GM21423 (cell line): Measurements from ENCODE around the gene STEAP3.

ENCODE experiments used
- ATAC-seq: cut with Tn5 transposase; IDR thresholded peaks from one replicate; pipeline ENCODE4 v1.9.1; 2021; ENCODE audit warnings: mild to moderate bottlenecking, moderate library complexity; ENCODE audit not compliant: unreplicated experiment

Gene STEAP3

GRCh38 chr2:119290859-119291587 lies 67.4 kb downstream of the STEAP3 start:
- no peak for ATAC-seq

GRCh38 chr2:119291588-119292167 lies 68.0 kb downstream of the STEAP3 start:
- ATAC-seq, result no peak

DNA sequence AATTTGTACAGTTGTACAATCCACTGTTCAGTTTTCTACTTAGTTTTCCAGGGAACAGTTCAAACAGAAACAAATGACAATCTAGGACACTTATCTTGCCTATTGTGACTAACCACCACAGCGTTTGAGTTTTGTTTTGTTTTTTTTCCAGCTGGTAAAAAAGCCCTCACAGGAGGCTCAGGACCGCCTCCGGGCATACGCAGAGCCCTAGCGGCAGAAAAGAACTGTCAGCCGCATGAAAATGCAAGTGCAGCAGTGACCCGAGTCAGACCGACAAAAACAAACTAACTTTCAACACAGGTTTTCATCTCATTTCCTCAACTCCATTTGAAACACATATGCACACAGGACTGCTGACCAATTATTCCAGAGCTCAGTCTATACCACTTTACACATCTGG lies 68.6 kb downstream of the STEAP3 start:
- ATAC-seq, result peak; percentile 62

- no peak for ATAC-seq
These were observed 69.6 kb downstream of the STEAP3 start for GRCh38 chr2:119293254-119293653.

- no peak for ATAC-seq
These were observed 70.3 kb downstream of the STEAP3 start for GRCh38 chr2:119293900-119294299.

GRCh38 chr2:119294671-119295070 lies 71.0 kb downstream of the STEAP3 start:
- ATAC-seq, result no peak

DNA sequence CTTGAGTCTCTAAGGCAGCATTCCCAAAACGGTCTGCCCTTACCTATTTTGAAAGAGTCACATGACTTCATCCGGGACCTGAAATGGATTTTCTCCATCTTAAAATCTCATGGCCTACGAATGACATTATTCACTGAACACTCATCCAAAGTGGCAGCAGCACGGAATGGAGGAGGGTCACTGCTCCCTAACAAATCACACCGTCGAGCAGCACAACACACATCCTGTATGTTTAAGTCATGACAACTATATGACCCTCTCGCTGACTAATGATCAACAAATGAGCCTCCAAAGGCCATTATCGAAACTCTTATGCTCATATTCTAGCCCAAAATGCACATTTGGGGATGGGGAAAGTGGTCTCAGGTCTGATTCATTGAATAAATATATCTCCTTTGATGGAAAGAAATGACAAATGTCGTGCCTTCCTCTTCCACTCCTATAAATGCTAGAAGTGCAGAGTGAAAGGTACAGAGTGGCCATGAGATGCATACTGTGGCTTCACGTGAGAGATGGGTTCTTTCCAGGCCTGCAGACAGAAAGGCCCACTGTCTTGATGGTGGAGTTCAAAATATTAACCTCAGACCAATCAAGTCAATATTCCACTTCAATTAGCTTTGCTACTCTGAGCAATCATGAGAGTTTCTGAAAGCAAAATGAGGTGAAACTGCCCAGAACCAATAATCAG lies 72.2 kb downstream of the STEAP3 start:
- no peak for ATAC-seq

DNA sequence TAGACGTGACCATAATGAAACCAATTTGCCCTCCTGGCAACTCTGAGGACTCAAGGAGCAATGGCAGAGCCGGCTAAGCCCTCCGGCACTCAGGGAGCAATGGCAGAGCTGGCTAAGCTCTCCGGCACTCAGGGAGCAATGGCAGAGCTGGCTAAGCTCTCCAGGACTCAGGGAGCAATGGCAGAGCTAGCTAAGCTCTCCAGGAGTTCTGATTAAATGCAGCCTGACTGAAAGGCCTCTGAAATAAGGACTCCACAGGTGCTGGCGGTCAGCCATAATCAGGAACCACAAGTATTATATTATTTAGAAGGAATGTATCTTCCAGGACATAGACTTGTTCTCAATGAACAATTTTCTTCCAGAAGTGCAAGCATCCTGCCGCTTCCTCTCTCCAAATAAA lies 77.8 kb downstream of the STEAP3 start:
- ATAC-seq, result no peak

GRCh38 chr2:119304847-119305246 lies 81.2 kb downstream of the STEAP3 start:
- ATAC-seq, result no peak

DNA sequence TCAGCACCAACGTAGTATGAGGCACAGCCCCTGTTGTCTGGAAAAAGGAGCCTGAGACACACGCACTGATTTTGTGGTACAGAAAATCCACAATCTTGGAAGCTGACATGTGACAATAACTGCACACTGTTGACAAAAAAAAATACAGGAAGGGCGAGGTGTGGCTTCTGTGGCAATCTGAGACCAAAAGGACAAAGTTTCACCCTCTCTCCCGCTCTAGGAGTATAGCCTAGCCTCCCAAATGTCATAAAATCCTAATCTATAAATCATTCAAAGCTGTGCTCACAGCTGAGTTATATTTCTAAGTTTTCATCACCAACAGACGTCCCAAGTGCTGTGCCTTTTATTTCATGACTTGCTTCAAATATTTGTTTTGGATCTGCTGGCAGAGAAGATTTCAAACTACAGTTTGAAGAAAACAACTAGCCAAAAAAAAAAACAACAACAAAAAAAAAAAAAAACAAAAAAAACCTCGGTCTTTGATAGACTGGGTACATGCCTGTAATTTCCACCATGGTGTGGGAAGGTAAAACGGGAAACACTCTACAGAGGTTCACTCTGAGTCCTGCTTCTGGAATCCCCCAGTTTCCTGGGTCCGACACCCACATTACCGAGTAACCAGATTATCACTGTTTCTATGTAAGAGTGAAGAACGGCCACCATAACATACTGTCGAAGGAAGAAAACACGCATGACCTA lies 82.0 kb downstream of the STEAP3 start:
- ATAC-seq, result no peak

DNA sequence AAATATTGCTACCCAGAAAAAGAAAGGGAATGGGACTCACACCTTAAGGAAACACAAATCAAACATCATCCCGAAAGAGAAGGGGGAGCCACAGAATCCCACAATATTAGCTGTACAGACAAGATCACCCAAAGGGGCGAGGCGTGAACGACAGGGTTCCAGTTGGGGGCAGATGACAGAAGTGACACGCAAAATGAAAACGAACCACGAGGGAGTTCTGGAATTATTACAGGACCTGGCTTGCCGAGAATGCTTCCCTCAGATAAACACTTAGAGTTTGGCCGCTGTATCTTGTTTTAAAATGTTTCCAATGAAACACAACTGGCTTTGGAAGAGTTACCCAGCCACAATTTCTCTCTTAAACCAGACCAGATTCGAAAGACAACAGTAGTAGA lies 82.6 kb downstream of the STEAP3 start:
- no peak for ATAC-seq

GRCh38 chr2:119307419-119308140 lies 83.9 kb downstream of the STEAP3 start:
- no peak for ATAC-seq

- ATAC-seq, result no peak
These were observed 85.2 kb downstream of the STEAP3 start for GRCh38 chr2:119308793-119309330.

DNA sequence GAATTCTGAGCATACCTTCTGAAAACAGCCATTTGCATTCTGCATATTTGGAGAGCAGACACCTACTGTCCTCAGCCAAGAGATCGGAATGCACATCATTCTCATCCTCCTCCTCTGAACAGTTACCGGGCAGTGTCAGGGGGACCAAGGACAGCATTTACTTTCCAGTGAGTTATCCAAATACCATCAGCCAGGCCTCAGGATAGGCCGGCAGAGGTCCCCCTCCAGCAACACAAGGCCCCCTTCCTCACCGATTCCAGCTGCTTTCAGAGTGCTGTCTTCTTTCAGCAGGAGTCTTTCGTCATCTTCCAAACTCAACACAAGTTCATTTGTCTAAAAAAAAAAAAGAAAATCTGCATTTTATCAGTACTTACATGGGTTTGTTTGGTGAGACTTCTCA lies 87.7 kb downstream of the STEAP3 start:
- no peak for ATAC-seq

GRCh38 chr2:119311831-119312230 lies 88.2 kb downstream of the STEAP3 start:
- no peak for ATAC-seq
